H1 (cell line): Measurements from ENCODE around the gene ATP5MC2. TPM values are rescaled to one million over a fixed set of nuclear protein-coding genes. Genes with fewer than 3 reads are reported as not detected.

Source experiments
- CTCF ChIA-PET: fragments of 300-600 bp; sonication (Branson Sonifier 250); formaldehyde crosslinking; loops from one replicate; lab custom pipeline; 2021; ENCODE audit not compliant: partially characterized antibody; lab: Charles Lee
- POLR2A ChIA-PET: fragments of 300-600 bp; sonication (Branson Sonifier 250); formaldehyde crosslinking; loops from one replicate; lab custom pipeline; 2021; ENCODE audit warnings: inconsistent platforms; ENCODE audit not compliant: partially characterized antibody; lab: Charles Lee
- DNase-seq, 2 experiments: peaks; one replicate each; pipeline versions ENCODE4 v3.0.0 to v3.0.0-alpha.2; 2010 to 2022; ENCODE audit warnings: low spot score in 2 of 2, low read depth in 1 of 2, mixed read lengths in 1 of 2
- FAIRE-seq: peaks from 2 replicates; lab custom pipeline; 2011; peaks lifted over from hg19 to GRCh38; lab: Jason Lieb, UNC
- H2AFZ ChIP-seq: 2 replicates; pipeline ENCODE4 v1.8.1; 2012; ENCODE audit warnings: low read length, inconsistent platforms
- H2AK5ac ChIP-seq: 2 replicates; pipeline ENCODE4 v1.6.1; 2013; ENCODE audit warnings: low read depth, low read length
- H2BK120ac ChIP-seq: replicated peaks from 2 replicates; pipeline ENCODE3; 2013; ENCODE audit warnings: low read depth, low read length, inconsistent platforms
- H2BK12ac ChIP-seq: 2 replicates; pipeline ENCODE4 v1.6.1; 2013; ENCODE audit warnings: low read depth, low read length
- H2BK15ac ChIP-seq: 2 replicates; pipeline ENCODE4 v1.6.1; 2013; ENCODE audit warnings: low read length
- H2BK20ac ChIP-seq: 2 replicates; pipeline ENCODE4 v1.6.1; 2013; ENCODE audit warnings: low read length
- H2BK5ac ChIP-seq: 2 replicates; pipeline ENCODE4 v1.6.1; 2013; ENCODE audit warnings: low read depth, low read length
- H3K14ac ChIP-seq: 2 replicates; pipeline ENCODE4 v1.6.1; 2013; ENCODE audit warnings: inconsistent platforms; ENCODE audit not compliant: insufficient read length
- H3K18ac ChIP-seq: 2 replicates; pipeline ENCODE4 v1.6.1; 2013; ENCODE audit warnings: low read length; ENCODE audit errors: extremely low read depth
- H3K23ac ChIP-seq: 2 replicates; pipeline ENCODE4 v1.6.1; 2013; ENCODE audit warnings: inconsistent platforms; ENCODE audit not compliant: insufficient read length
- H3K23me2 ChIP-seq: 2 replicates; pipeline ENCODE4 v1.6.1; 2013; ENCODE audit warnings: low read depth, low read length
- H3K27ac ChIP-seq: 2 replicates; pipeline ENCODE4 v1.6.1; 2011; ENCODE audit warnings: low read depth, low read length, inconsistent platforms
- H3K27me3 ChIP-seq, 4 experiments: replicated peaks in 1 of 4; 1 replicate in 1 of 4; 2 replicates in 3 of 4; pipeline versions ENCODE4 v1.6.1 to v1.8.1; 2011 to 2013; ENCODE audit warnings: low read length in 3 of 4, mild to moderate bottlenecking in 3 of 4, inconsistent platforms in 2 of 4, mixed read lengths in 2 of 4, moderate library complexity in 1 of 4; ENCODE audit not compliant: control insufficient read depth in 3 of 4, insufficient read depth in 3 of 4; ENCODE audit errors: extremely low read depth in 1 of 4
- H3K36me3 ChIP-seq, 4 experiments: 2 replicates each; pipeline versions ENCODE4 v1.6.1 to v1.8.1; 2011 to 2013; ENCODE audit warnings: mild to moderate bottlenecking in 4 of 4, low read length in 3 of 4, moderate library complexity in 2 of 4, control low read depth in 1 of 4, inconsistent platforms in 1 of 4; ENCODE audit not compliant: insufficient read depth in 4 of 4, control insufficient read depth in 2 of 4
- H3K4ac ChIP-seq: replicated peaks from 2 replicates; pipeline ENCODE3; 2013; ENCODE audit warnings: low read length, low read depth, mixed read lengths, inconsistent platforms; ENCODE audit not compliant: insufficient read length
- H3K4me1 ChIP-seq, 4 experiments: replicated peaks in 1 of 4; 1 replicate in 1 of 4; 2 replicates in 3 of 4; pipeline versions ENCODE4 v1.6.1 to v1.8.1; 2011 to 2013; ENCODE audit warnings: low read length in 3 of 4, inconsistent platforms in 2 of 4, mixed read lengths in 1 of 4; ENCODE audit not compliant: insufficient read depth in 4 of 4, control insufficient read depth in 3 of 4
- H3K4me2 ChIP-seq, 2 experiments: 2 replicates each; pipeline versions ENCODE4 v1.6.1 to v1.8.1; 2011 to 2013; ENCODE audit warnings: low read depth in 2 of 2, low read length in 2 of 2, control low read depth in 1 of 2, inconsistent platforms in 1 of 2, mild to moderate bottlenecking in 1 of 2; ENCODE audit not compliant: insufficient read depth in 1 of 2
- H3K4me3 ChIP-seq, 4 experiments: fragments of 200-600, 300-600 bp in 1 of 4; sonication (generic), shearing (Covaris generic), sonication (Bioruptor Twin) in 1 of 4; 2 replicates each; pipeline versions ENCODE4 v1.5.1 to v1.8.1; 2011 to 2016; ENCODE audit warnings: low read length in 4 of 4, low read depth in 3 of 4, control low read depth in 2 of 4, inconsistent platforms in 2 of 4, mild to moderate bottlenecking in 2 of 4, mixed read lengths in 1 of 4, moderate library complexity in 1 of 4; ENCODE audit not compliant: insufficient read depth in 2 of 4; ENCODE audit errors: extremely low read depth in 1 of 4
- H3K56ac ChIP-seq: replicated peaks from 2 replicates; pipeline ENCODE3; 2013; ENCODE audit warnings: low read depth, mild to moderate bottlenecking, mixed read lengths, low read length, inconsistent platforms; ENCODE audit not compliant: insufficient read length
- H3K79me1 ChIP-seq: 2 replicates; pipeline ENCODE4 v1.6.1; 2013; ENCODE audit warnings: low read depth, low read length, control low read depth
- H3K79me2 ChIP-seq, 2 experiments: 2 replicates each; pipeline versions ENCODE4 v1.6.1 to v1.8.1; 2012 to 2013; ENCODE audit warnings: low read length in 2 of 2, mild to moderate bottlenecking in 2 of 2, inconsistent platforms in 1 of 2; ENCODE audit not compliant: insufficient read depth in 2 of 2, control insufficient read depth in 1 of 2
- H3K9ac ChIP-seq, 4 experiments: replicated peaks in 1 of 4; 1 replicate in 1 of 4; 2 replicates in 3 of 4; pipeline versions ENCODE4 v1.6.1 to v1.8.1; 2011 to 2013; ENCODE audit warnings: low read depth in 3 of 4, low read length in 3 of 4, control low read depth in 2 of 4, mild to moderate bottlenecking in 2 of 4, moderate library complexity in 2 of 4, inconsistent platforms in 1 of 4; ENCODE audit errors: extremely low read depth in 1 of 4
- H3K9me3 ChIP-seq, 2 experiments: 2 replicates each; pipeline versions ENCODE4 v1.6.1 to v1.8.1; 2012 to 2013; ENCODE audit warnings: mild to moderate bottlenecking in 2 of 2, moderate library complexity in 2 of 2, control low read depth in 1 of 2, inconsistent platforms in 1 of 2, low read depth in 1 of 2, low read length in 1 of 2, mixed read lengths in 1 of 2; ENCODE audit not compliant: insufficient read depth in 2 of 2
- H4K20me1 ChIP-seq, 2 experiments: replicated peaks in 1 of 2; 2 replicates each; pipeline versions ENCODE3 to v1.8.1; 2011 to 2013; ENCODE audit warnings: inconsistent platforms in 2 of 2, low read length in 2 of 2, mild to moderate bottlenecking in 1 of 2; ENCODE audit not compliant: insufficient read depth in 2 of 2, control insufficient read depth in 1 of 2
- H4K5ac ChIP-seq: 2 replicates; pipeline ENCODE4 v1.6.1; 2013; ENCODE audit warnings: low read length, low read depth, mixed read lengths, inconsistent platforms; ENCODE audit not compliant: insufficient read length
- H4K8ac ChIP-seq: 2 replicates; pipeline ENCODE4 v1.8.0; 2013; ENCODE audit warnings: mild to moderate bottlenecking, moderate library complexity, low read length, inconsistent platforms; ENCODE audit not compliant: insufficient read depth; ENCODE audit errors: extremely low read depth
- H4K91ac ChIP-seq: replicated peaks from 2 replicates; pipeline ENCODE3; 2013; ENCODE audit warnings: low read length, mixed read lengths, inconsistent platforms; ENCODE audit not compliant: insufficient read length
- CBX8 ChIP-seq: fragments of 300-800, 300-1000 bp; sonication (generic); IDR thresholded peaks from 2 replicates; pipeline ENCODE4 v1.7.1; 2016; ENCODE audit warnings: low read depth, low read length, borderline replicate concordance
- WGBS, 2 experiments: shearing (Covaris generic) in 1 of 2; methylation state at CpG; one replicate each; pipeline versions ENCODE4 v1.1.6 to v1.1.7; 2013 to 2015; ENCODE audit warnings: low lambda C conversion rate in 2 of 2, mixed read lengths in 2 of 2, inconsistent platforms in 1 of 2, low coverage in 1 of 2, missing lambda C conversion rate in 1 of 2; ENCODE audit not compliant: insufficient replicate concordance in 2 of 2, insufficient coverage in 1 of 2, insufficient read length in 1 of 2; ENCODE audit errors: extremely low coverage in 1 of 2, missing lambda C conversion rate in 1 of 2; 5-methylcytosine and 5-hydroxymethylcytosine counted together
- polyA plus RNA-seq, 7 experiments: library from polyadenylated mRNA; depleted of rRNA in 3 of 7; stranded (reverse) in 5 of 7; unstranded in 2 of 7; fragments of >200 nt in 5 of 7; fragments of 200-250 nt in 2 of 7; gene quantifications; 1 replicate in 5 of 7; 2 replicates in 1 of 7; 4 replicates in 1 of 7; pipeline versions ENCODE4 v1.2.1 to v1.2.3, GENCODE V29; 2011 to 2013; ENCODE audit warnings: missing spikeins in 2 of 7, mixed read lengths in 2 of 7
- total RNA-seq: library from RNA; stranded (reverse); fragmentation: NEBNext Ultra II Directional; extraction: Animal tissue kit (Norgen Biotek cat#: 25700); gene quantifications from 2 replicates; pipeline ENCODE4 v1.2.1, GENCODE V29; 2021

Gene ATP5MC2
- total and polyA plus RNA-seq, 2 of the 8 experiments (the other 6 are each of a cell fraction or from before 2014, with no cell fraction given), result 408 to 952 TPM

- FAIRE-seq, result no peak
- Histone ChIP-seq H3K18ac (no peak overlapping the region), H3K79me1 (no peaks in the 10 kb centered on the region), H4K8ac (no peak overlapping the region; the same call in 1 of the 2 replicates), H3K79me2 (no peaks in the 10 kb centered on the region), H3K9ac (no peak overlapping the region; a peak in 1 of 7 replicates), H3K9me3 (no peaks in the 10 kb centered on the region), H4K5ac (no peak overlapping the region), H3K4me1 (no peaks in the 10 kb centered on the region; a peak in 1 of 7 replicates), H3K4ac (no peak overlapping the region), H2AK5ac (no peak overlapping the region), H3K36me3 (no peaks in the 10 kb centered on the region), H4K91ac (no peak overlapping the region), H2BK20ac (no peak overlapping the region), H2BK5ac (no peak overlapping the region), H2BK15ac (no peak overlapping the region), H3K56ac (no peak overlapping the region), H3K4me3 (no peak overlapping the region), H3K27ac (no peak overlapping the region), H2BK12ac (no peak overlapping the region), H2AFZ (no peak overlapping the region), H3K27me3 (peaks cover 0 to 2% (median 0%) of the 10 kb centered on the region in 4 experiments; a peak in 2 of 7 replicates), H3K23me2 (no peaks in the 10 kb centered on the region), H3K14ac (no peak overlapping the region), H4K20me1 (peaks cover 0 to 3% of the 10 kb centered on the region in 2 experiments), H3K4me2 (no peak overlapping the region), H2BK120ac (no peak overlapping the region), H3K23ac (no peak overlapping the region)
- ChIA-PET POLR2A (no interaction called here), CTCF (no interaction called here)
- 80% methylated on average over 6 of the region's 8 CpGs; no CpG with 5 or more reads in 1 of the 2 experiments for WGBS, 2 experiments
- DNase-seq, result no peak
- no peak for TF ChIP-seq CBX8
Observed at GRCh38 chr12:53712059-53712643, 36.3 kb upstream of the ATP5MC2 start.
